K562 (cell line): ENCODE results near the gene ATP9A. TPM values are rescaled to one million over a fixed set of nuclear protein-coding genes. Genes with fewer than 3 reads are reported as not detected.
A peak's percentile ranks its signal among the peaks of the same experiment; 100 is the strongest.

Source experiments
- ATF7 ChIP-seq: fragments of 450-650 bp; IDR thresholded peaks from 2 replicates; pipeline ENCODE4 v1.7.1; 2014; ENCODE audit warnings: mild to moderate bottlenecking, moderate library complexity
- BCL6 ChIP-seq: fragments of 250-450 bp; sonication (Bioruptor Pico); IDR thresholded peaks from 2 replicates; pipeline ENCODE4 v1.4.0; 2020
- CBFA2T2 ChIP-seq: fragments of 450-650 bp; conservative IDR thresholded peaks from 2 replicates; pipeline ENCODE4 v1.6.1; 2017; ENCODE audit warnings: mild to moderate bottlenecking
- CCAR2 ChIP-seq: fragments of 200-400 bp; formaldehyde crosslinking; IDR thresholded peaks from 2 replicates; pipeline ENCODE4 v1.6.1; 2017; ENCODE audit warnings: mild to moderate bottlenecking, low read depth, low read length
- DEAF1 ChIP-seq: fragments of 450-650 bp; formaldehyde crosslinking; IDR thresholded peaks from 2 replicates; pipeline ENCODE4 v1.4.0; 2020; ENCODE audit warnings: mild to moderate bottlenecking, moderate library complexity
- FOXJ2 ChIP-seq: fragments of 200-800 bp; sonication (Bioruptor generic); IDR thresholded peaks from 2 replicates; pipeline ENCODE4 v1.6.1; 2016; ENCODE audit warnings: missing genetic modification characterization, missing compliant biosample characterization
- GATAD2B ChIP-seq: fragments of 450-650 bp; IDR thresholded peaks from 2 replicates; pipeline ENCODE4 v1.6.1; 2017; ENCODE audit warnings: mild to moderate bottlenecking, borderline replicate concordance
- HIVEP1 ChIP-seq: fragments of 250-450 bp; sonication (Bioruptor Pico); IDR thresholded peaks from 2 replicates; pipeline ENCODE4 v1.4.0; 2020; ENCODE audit warnings: mild to moderate bottlenecking
- KDM1A ChIP-seq, 2 experiments: fragments of 450-650 bp; IDR thresholded peaks; 2 replicates each; pipeline ENCODE4 v1.6.1; 2016; ENCODE audit warnings: mild to moderate bottlenecking in 2 of 2
- MTA2 ChIP-seq: fragments of 450-650 bp; IDR thresholded peaks from 2 replicates; pipeline ENCODE4 v1.6.1; 2016; ENCODE audit warnings: low read depth
- SMC3 ChIP-seq: conservative IDR thresholded peaks from 2 replicates; pipeline ENCODE4 v1.6.1; 2011; ENCODE audit warnings: low read depth, low read length, improper control_type of control experiment; ENCODE audit not compliant: insufficient read depth
- STAG1 ChIP-seq: sonication (generic); formaldehyde crosslinking; IDR thresholded peaks from 2 replicates; pipeline ENCODE4 v1.5.0; 2020; ENCODE audit warnings: missing genetic modification reagents, borderline replicate concordance
- STAT5A ChIP-seq: IDR thresholded peaks from 2 replicates; pipeline ENCODE4 v1.6.1; 2012; ENCODE audit warnings: low read length, inconsistent platforms, borderline replicate concordance
- TAL1 ChIP-seq: fragments of 450-650 bp; IDR thresholded peaks from 2 replicates; pipeline ENCODE4 v1.6.1; 2016; ENCODE audit warnings: mild to moderate bottlenecking
- YY1 ChIP-seq, 3 experiments: IDR thresholded peaks; 2 replicates each; pipeline ENCODE4 v1.6.1; 2011; ENCODE audit warnings: low read length in 2 of 3, mild to moderate bottlenecking in 2 of 3, moderate library complexity in 2 of 3, borderline replicate concordance in 1 of 3, control low read depth in 1 of 3, low read depth in 1 of 3; ENCODE audit not compliant: insufficient read depth in 3 of 3, insufficient replicate concordance in 2 of 3, control insufficient read depth in 1 of 3, insufficient read length in 1 of 3; ENCODE audit errors: extremely low read depth in 1 of 3
- ZFX ChIP-seq: sonication (generic); formaldehyde crosslinking; IDR thresholded peaks from 2 replicates; pipeline ENCODE4 v1.8.0; 2022; ENCODE audit warnings: mild to moderate bottlenecking, missing genetic modification reagents, moderate library complexity
- ZNF277 ChIP-seq: fragments of 250-450 bp; sonication (Bioruptor Pico); IDR thresholded peaks from 2 replicates; pipeline ENCODE4 v1.8.0; 2022; ENCODE audit warnings: inconsistent platforms, mild to moderate bottlenecking, moderate library complexity, borderline replicate concordance
- ZNF384 ChIP-seq: IDR thresholded peaks from 2 replicates; pipeline ENCODE4 v1.6.1; 2012; ENCODE audit warnings: low read depth, low read length, improper control_type of control experiment
- ZNF551 ChIP-seq: fragments of 250-450 bp; sonication (Bioruptor Pico); IDR thresholded peaks from 2 replicates; pipeline ENCODE4 v1.5.0; 2021; ENCODE audit warnings: mild to moderate bottlenecking, moderate library complexity
- ZNF592 ChIP-seq: fragments of 450-650 bp; IDR thresholded peaks from 2 replicates; pipeline ENCODE4 v1.6.1; 2017; ENCODE audit warnings: antibody characterized with exemption, mild to moderate bottlenecking
- polyA plus RNA-seq, 8 experiments: library from polyadenylated mRNA; depleted of rRNA in 4 of 8; stranded (reverse) in 5 of 8; unstranded in 3 of 8; fragments of >200 nt; fragmentation: Nextera tagmentation in 2 of 8; fragmentation: Illumina TruSeq in 1 of 8; extraction: Ambion mirVana in 2 of 8; extraction: Trizol in 1 of 8; gene quantifications; 2 replicates each; pipeline versions ENCODE4 v1.2.1 to v1.2.3, GENCODE V29; 2011 to 2014; ENCODE audit warnings: inconsistent platforms in 1 of 8, missing spikeins in 1 of 8
- total RNA-seq, 7 experiments: library from RNA; depleted of rRNA in 6 of 7; stranded (reverse); fragments of >200 nt in 6 of 7; fragmentation: Illumina TruSeq in 2 of 7; extraction: Trizol in 2 of 7; gene quantifications; 2 replicates each; pipeline versions ENCODE4 v1.2.1 to v1.2.3, GENCODE V29; 2011 to 2021; ENCODE audit warnings: low replicate concordance in 1 of 7

The ATP9A gene
- total and polyA plus RNA-seq, 9 of the 15 experiments (the other 6 are each of a cell fraction or from before 2014, with no cell fraction given) = 0.18 to 0.62 (median 0.29) TPM

GRCh38 chr20:51624157-51624731 is 143.9 kb downstream of the ATP9A start (continued):
- TF ChIP-seq ATF7 (no peak; the same call in 1 of the 2 replicates), TAL1 (no peak), CBFA2T2 (no peak), DEAF1 (CRISPR knock-in tag) (peak; percentile 72; the same call in 1 of the 2 replicates), HIVEP1 (no peak), MTA2 (no peak), ZNF551 (CRISPR knock-in tag) (no peak), ZNF384 (peak; percentile 80), ZFX (CRISPR knock-in tag) (no peak), ZNF277 (CRISPR knock-in tag) (no peak), BCL6 (no peak), GATAD2B (no peak), FOXJ2 (no peak), KDM1A (IDR thresholded peaks at IDR 0.05) (no peak), SMC3 (peak; percentile 93), ZNF592 (peak; percentile 64; the same call in 1 of the 2 replicates), STAT5A (no peak), CCAR2 (no peak), STAG1 (CRISPR knock-in tag) (peak; percentile 59; the same call in 1 of the 2 replicates), YY1 (IDR thresholded peaks at IDR 0.05; ENCODE audit: borderline replicate concordance in 1 of 3, control insufficient read depth in 1 of 3, extremely low read depth in 1 of 3, insufficient read depth in 3 of 3, insufficient read length in 1 of 3, insufficient replicate concordance in 2 of 3, low read depth in 1 of 3, low read length in 2 of 3) (peak in 1 of 3 experiments; percentile 14)
